SW480 (cell line): Measurements from ENCODE around the gene PRKN.

ENCODE experiments used
- DNase-seq: peaks from one replicate; pipeline ENCODE4 v3.0.0-alpha.2; 2016; ENCODE audit warnings: low spot score

Gene PRKN

DNA sequence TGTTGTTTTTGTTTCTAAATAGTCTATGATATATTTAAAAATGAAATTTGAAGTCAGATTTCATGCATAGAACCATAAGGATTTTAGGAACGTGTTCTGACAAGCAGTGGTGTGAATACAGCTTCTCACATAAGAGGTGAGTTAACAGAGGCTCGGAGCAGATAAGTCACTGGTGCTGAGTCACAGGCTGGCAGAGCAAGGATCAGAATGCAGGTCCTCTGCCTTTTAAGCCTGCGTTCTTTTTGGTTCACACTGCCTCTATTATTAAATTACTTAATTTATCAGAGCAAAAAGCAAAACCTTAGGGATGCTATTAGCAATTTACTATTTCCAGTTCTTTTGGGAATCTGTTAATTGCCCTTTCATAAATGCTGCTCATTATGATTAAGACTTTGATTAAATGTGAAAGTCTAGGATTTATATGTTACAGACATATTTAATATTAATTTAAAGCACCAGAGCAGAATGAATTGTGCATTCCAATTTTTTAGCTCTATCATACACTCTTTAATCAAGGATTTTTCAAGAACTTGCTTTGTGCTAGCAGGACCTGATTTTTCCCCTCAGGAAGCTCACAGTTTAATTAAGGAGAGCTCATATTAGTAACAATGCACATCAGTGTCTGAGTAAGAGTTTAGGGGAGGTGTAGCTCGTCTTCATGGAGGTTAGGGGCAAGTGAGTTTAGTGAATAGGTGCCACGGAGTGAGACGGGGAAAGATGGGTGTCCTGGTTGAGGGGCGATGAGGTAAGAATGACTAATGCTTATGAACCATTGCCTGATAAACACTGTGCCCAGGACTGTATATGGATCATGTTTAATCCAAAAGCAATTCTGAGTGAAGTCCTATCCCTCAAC is 1241.0 kb downstream of the PRKN start:
- no peak for DNase-seq

DNA sequence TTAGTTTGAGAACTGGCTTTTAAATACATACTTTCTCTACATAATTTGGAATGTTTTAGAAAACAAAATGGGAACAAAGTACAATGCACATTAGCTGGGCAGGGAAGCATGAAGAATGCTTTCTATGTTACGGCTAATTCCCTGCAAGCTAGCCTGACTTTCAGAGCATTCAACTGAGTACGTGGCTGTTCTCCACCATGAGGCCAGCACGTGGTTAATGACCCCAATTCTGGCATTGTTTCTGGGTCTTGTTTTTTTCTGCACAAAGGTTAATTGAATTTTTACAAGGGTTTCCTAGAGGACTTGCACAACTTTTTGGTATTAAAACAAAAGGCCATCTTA is 1245.1 kb downstream of the PRKN start:
- no peak for DNase-seq

DNA sequence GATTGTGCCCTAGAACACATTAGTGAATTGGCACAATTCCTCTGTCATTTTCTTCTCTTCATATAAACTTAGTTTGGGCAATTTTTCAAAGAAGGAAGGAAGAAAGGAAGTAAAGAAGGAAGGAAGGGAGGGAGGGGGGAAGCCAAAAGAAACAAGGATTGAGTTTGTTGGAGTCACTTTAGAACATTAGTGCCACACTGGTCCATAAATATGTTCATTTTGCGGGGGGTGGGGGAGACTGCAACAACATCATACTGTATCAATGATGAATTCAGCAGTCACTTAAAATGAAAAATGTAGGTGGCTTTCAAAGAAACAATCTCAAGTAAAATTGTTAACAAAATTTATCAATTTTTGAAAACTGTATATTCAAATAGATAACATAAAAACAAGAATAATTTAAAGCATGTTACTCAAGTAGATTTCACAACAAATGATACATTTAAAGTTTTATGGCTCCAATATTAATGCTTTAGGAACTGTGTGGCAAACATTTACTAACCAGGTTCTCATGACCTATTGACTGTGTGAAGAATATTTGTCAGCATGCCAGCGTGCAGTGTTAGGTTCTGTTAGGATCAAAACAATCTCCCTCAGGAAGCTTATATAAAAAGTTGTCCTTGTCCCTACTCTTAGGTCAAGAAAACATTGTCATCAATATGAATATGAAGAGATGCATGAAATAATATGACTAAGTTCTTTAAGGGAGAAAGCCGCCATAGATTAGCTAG is 1245.6 kb downstream of the PRKN start:
- DNase-seq: no peak

DNA sequence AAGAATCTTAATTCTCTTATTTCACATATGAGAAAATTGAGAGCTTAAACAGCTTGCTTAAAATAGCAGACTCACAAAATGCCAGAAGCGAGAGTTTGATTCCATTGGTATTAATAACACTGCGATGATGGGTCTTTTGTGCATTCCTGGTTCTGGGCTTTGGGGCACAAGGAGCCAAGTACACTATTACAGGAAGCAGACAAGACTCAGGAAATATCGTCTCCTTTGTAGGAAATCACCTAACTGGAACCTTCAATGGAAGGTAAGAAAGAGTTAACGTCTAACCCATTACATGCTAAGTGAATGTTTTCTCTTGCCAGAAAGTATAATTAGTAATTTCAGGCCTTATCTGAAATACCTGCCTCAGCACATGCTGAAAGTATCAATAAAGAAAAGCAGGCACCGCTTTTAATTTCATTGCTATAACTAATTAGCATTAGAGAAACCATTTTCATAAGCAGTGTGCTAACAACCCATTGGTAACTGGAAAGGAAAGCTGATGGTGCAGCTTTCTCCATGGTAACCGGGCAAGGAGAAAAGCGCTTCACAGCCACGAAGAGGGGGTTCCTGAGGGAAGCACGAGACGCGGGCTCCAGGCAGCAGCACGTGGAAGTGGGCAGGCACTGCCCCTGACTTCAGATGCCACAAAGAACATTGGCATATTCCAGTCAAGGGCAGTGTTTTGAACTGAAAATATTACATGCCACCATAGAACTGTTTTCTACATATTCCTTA is 1247.0 kb downstream of the PRKN start:
- no peak for DNase-seq

DNA sequence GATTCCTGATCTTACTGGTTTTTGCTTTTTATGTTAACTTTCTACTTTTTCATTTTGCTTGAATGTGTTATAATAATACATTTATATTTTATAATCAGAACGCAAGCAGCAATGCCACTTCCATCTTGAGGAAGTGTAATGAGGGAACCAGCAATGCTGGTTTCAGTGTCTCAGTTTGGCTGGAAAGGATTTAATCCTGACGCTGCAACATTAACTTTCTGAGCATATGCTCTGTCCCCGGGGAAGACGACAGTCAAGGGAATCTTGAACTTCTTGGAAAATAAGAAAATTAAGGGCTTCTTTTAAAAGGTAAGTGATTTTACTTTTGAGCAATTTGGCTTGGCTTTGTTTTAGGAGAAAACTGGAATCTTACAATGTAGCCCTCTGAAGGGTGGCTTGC is 1248.2 kb downstream of the PRKN start:
- DNase-seq: no peak

DNA sequence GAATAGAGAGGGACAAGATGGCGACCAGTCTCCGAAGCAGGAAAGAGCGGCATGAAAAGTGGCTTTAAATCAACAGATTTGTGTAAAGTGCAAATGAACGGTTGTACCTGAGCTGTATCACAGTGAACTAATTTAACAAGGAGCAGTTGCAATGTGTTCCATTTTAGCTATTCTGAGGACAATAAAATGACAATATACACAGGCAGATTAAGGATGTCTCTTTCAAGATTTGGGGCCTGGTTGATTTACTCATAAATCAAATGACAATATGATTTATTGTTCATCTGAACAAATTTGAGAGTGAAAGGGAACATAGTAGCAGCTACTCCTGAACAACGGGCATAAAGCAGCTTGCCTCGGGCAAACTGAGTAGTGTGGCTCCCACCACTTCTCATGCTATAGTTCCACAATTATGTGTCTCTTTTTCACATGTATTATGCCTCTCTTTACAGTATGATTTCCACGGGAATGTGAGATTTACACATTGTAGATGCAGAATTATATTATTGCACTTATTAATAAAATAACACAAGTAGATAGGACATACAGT is 1249.6 kb downstream of the PRKN start:
- DNase-seq: no peak

DNA sequence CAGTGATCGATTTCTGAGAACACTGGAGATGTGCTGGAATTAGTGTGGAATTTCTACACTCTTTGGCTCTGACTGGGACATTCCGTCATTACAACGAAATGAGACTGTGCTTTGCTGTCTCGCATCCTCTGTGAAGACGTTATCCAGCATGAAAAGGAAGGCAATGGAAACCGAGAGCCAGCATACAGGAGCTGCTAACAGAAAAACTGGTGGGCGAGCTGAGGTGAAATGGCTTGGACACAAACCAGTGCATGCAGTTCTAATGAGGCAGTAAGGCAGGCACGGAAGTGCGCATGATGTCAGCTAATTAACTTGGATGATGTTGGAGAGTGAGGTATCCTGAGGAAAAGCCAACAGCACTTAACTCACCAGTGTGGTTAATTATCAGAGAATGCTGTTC is 1250.9 kb downstream of the PRKN start:
- no peak for DNase-seq

DNA sequence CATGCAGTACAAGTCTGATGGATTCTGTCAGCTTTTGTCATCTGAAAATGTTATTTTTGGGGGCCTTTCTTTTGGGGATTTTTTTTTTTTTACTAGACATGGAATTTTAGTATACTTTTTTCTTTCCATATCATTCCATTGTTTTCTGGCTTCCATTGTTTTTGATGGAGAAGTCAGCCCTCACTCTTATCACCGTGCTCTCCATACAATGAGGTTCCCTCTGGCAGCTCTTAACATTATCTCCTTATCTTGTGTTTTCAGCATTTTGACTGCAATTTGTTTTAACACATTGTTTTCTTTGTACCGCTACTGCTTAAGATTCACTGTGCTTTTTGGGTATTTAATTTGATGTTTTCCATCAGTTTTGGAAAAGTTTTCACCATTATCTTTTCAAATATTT is 1262.2 kb downstream of the PRKN start:
- DNase-seq: no peak

DNA sequence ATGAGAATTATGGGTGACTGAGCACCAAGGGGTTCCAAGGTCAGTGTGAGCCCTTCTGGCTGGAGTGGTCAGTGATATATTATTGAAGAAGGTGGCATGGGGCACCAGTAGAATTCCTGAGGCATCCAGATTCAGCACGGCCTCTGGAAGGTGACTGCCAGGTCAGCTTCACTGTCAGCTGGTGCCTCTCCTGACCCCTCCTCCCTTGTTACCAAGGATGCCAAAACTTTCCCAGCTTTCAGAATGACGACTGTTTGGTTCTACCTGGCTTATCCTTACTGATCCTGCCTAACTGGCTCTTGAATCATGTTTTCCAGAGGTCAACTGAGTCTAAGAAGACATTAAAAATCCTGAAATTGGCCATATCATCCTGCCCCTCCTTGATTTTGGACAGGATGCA is 1264.5 kb downstream of the PRKN start:
- no peak for DNase-seq

DNA sequence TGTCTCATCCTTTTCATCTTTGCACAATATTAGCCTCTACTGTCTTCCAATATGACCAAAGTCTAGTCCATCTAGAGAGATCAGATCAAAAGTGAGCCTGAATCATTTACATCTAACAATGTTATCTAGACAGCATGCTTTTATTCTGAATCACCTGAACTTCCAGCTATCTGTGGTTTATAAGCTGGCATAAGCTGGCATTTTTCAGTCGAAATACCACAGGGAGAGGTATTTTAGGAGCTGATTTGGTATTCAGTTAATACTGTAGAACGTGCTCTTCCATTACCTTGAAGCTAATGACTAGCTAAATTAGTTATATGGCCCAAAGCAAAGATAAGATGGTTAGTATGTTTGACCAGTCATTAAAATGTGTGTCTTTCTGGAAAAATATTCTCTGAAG is 1265.4 kb downstream of the PRKN start:
- peak; percentile 25 for DNase-seq

DNA sequence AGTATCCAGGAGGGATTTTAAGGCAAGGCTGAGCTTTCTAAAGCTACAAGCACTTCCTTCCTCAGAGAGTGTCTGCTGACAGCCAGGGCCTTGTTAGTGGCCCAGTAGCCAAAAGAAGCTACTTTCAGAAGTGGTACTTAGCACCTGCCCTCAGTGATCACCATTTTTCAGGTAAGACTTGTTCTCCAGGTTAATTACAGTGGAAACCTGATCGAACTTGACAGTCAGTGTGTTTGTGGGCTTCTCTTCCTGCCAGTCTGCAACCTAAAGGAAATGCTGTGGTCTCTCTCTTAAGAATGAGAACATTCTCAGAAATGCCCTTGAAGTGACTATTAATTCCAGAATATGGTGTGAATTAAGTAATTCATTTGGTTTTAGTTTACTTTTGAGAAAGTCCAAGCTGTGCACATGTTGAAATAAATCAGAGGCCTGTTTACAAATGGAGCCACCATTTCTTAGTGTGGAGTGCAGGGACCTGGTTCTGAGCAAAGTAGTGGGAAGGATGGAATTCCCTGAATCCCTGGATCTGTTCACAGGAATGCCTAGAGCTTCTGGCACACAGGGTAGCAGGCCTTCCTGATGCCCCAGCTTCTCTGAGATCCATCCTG is 1268.5 kb downstream of the PRKN start:
- no peak for DNase-seq

DNA sequence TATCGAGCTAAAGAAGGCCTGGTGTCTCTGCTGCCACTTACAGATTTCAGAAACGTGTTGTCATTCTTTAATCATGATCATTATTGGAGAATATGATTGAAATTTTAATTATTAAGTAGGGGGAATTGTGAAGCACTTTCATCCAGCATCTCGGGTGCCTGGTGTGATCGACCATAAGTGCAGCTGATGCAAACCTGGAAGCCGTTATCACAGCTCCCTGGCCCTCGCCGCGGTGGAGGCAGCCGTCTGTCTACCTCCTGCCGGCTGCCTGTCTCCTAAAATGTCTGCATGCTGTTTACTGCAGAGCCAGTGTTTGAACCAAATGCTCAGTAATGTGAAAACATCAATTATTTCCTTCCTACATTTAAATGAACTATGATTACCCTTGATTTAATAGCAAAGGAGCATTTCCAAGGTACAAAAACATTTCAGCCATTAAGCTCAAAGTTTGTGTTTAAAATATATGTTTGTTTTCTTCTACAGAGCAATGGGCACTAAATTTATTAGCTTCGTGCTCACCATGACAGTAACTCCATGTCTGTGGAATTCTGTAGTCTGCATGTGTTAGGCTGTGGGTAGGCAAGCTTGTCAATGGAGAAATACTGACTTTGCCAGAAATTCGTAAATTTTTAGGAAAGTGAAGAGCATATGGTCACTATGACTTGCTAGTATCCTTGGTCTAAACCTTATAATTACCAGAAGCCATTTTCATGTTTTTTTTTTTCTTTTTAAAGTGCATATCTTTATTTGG is 1269.2 kb downstream of the PRKN start:
- DNase-seq: no peak

DNA sequence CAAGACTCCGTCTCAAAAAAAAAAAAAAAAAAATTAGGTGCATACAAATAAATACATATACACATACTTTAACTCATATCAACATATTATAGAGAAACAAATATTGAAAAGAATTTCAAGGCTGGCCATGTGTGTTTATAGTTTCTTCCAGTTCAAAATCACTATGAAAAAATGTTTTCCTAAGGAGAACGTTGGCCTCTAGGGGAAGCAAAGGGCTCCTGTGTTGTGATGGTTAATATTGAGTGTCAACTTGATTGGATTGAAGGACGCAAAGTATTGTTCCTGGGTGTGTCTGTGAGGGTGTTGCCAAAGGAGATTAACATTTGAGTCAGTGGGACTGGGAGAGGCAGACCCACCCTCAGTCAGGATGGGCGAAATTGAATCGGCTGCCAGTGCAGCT is 1271.7 kb downstream of the PRKN start:
- DNase-seq: no peak

DNA sequence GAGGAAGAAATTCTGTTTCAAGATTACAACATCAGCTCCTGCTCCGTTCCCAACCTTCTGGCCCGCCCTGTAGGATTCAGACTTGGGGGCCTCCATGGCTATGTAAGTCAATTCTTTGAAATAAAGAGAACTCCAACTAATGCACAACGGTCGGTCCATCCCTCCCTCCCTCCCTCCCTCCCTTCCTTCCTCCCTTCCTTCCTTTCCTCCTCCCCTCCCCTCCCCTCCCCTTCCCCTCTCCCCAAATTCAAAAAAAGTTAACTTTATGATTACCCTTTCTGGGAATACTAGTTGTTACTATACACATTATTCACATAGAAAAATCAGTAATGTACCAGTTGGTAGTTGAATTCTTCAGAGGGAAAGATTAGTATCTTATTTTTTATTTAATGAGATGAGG is 1274.0 kb downstream of the PRKN start:
- DNase-seq: no peak

DNA sequence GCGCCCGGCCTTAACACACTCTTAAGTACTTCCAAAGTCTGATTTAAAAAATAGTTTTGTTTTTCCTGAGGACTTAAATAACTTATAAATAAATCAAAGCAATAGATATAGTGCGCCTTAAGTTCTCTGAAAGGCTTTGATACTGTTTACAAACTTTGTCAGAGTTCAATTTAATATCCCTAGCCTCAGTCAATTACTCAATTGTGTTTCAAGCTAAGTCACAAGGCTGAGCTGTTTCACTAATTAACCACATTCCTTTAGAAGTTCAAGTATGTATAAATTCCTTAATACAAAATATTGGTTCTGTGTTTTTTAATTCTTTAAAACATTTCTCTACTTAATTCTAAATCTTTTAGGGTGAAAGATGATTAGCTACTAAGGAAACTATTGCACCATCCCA is 1275.3 kb downstream of the PRKN start:
- DNase-seq: no peak

DNA sequence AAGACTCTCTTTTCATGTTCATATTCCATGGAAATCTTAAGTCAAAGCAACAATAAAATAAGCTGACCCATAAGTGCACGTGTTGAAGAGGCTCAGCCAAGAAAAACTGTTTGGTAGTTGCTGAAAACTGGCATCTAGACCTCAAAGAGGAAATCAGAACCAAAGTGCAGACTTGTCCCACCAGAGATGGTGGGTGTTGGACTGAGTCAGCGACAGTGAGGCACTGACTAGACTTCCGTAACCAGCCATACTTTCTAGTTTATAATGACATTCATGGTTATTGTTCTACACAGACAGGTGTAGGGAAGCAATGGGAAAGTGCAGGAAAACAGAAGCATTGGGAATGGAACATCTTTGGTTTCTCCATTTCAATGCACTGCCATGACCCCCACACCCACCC is 1278.0 kb downstream of the PRKN start:
- DNase-seq: no peak

DNA sequence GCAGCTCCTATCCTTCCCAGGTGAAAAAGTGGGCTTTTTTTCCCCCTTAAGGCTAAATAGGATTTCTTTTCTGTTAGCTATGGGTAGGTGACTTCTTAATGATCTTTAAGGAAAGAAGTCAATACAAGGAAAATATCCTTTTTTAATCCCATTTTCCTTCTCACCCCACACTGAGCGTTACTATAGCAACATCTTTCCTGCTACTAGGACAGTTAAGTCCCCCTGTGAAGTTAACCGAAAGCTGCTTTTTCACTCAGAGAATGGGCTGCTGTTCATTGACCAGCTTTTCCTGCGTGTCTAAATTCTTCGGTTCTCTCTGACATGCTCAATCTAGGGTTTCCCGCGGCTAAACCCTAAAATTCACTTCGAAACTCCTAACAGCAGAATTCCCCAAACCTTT is 1280.6 kb downstream of the PRKN start:
- DNase-seq: no peak

DNA sequence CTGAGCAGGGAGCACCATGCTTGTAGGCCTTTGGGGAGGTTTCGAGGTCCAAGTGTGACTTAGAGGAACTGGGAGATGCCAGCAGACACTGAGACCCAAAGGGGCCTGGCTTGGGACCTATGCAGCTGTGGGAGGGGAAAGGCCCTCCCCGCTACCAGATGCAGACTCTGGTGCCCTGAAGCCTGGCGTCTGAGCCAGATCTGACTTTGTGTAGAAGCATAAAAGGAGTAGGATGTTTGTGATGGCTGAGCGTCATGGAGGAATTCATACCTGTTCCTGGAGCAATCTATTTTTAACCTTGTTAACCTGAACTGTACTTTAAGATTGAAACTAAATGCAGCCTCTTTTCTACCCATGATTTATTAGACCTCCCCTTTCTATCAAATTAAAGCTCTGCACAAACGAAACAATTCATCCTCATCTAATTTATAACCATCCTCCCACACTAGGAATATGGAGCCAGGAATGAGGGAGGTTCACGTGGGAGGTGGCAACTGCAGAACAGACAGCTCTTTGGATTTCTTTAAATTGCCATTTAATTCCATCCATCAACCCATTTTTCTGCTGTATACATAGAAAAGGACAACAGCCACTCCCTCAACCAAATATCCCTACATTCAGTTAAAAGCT is 1281.2 kb downstream of the PRKN start:
- DNase-seq: no peak

DNA sequence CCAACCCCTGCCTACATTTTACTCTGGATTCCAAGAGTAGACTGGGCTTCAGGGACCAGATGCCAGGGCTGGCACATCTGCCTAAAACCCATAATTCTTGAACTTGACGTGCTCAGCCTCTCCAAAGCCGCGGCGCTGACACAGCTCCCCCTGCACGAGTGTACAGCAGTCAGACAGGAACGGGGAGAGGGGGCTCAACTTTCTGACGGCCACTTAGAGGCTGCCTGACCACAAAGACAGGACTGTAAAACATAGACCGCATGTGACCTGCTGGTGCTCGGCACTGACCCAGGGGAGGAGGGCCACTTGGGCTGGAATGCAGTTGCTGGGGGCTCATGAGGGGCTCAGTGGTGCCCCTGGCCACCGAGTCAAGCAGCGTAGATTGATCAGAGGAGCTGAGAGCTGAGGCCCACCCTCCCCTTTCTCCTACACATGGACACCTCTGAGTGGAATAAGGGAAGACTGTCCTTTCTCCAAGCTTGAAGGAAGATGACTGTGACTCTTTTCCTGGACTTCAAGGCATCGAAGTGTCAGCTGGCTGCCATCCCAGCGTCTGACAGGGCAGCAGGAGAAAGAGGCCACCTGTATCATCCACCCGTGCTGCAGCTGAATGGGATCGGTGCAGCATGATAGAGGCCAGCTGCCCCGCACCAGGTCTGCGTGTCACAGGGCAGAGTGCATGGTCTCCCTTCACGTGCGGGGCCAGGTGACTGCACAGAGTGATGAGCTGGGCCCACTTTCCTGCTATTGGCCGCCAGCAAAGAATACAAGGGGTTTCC is 1282.4 kb downstream of the PRKN start:
- no peak for DNase-seq

DNA sequence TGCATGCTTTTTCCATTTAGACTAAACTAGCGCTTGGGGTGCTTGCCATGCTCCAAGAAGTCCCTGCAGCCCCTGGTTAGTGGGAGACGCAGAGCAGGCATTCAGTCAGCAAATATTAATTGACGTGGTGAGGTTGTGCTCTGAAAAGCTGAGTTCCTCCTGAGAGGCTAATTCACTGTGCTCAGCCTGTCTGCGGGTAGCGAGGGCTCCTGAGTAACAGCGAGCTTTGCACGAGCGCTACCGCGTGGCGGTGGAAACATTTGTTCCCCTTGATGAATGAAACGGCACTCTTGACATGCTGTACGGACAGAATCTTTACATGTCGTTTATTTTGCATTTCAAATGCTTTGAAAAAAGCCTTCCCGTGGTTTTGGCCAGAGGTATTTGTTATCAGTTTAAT is 1283.1 kb downstream of the PRKN start:
- DNase-seq: no peak
